Muscle of leg (tissue), 11 donors: ENCODE data around the gene PRKAB2. TPM values are rescaled to one million over a fixed set of nuclear protein-coding genes. Genes with fewer than 3 reads are reported as not detected.
A peak's percentile ranks its signal among the peaks of the same experiment; 100 is the strongest.

Source experiments
- DNase-seq: peaks from one replicate; pipeline ENCODE4 v3.0.0; 2013
- H3K27ac ChIP-seq: one replicate; pipeline ENCODE4 v1.5.1; 2013; ENCODE audit warnings: mild to moderate bottlenecking, low read length, control low read depth
- H3K27me3 ChIP-seq: one replicate; pipeline ENCODE4 v1.6.1; 2013; ENCODE audit warnings: low read length; ENCODE audit not compliant: control insufficient read depth, insufficient read depth
- H3K36me3 ChIP-seq: one replicate; pipeline ENCODE4 v1.6.1; 2013; ENCODE audit warnings: low read length; ENCODE audit not compliant: control insufficient read depth, insufficient read depth
- H3K4me1 ChIP-seq: one replicate; pipeline ENCODE4 v1.6.1; 2013; ENCODE audit warnings: low read length; ENCODE audit not compliant: control insufficient read depth, insufficient read depth
- H3K4me3 ChIP-seq: one replicate; pipeline ENCODE4 v1.5.1; 2013; ENCODE audit warnings: low read length, control low read depth
- H3K9me3 ChIP-seq: replicated peaks from 2 replicates; pipeline ENCODE4 v1.6.1; 2013; ENCODE audit warnings: low read depth, low read length; ENCODE audit not compliant: control insufficient read depth
- WGBS: methylation state at CpG from one replicate; pipeline ENCODE4 v1.1.5; 2013; ENCODE audit warnings: missing lambda C conversion rate; ENCODE audit not compliant: insufficient coverage; 5-methylcytosine and 5-hydroxymethylcytosine counted together
- polyA plus RNA-seq, 8 donors: library from polyadenylated mRNA; unstranded; fragments of 120-200 nt; gene quantifications; one replicate each; pipeline versions ENCODE4 v1.2.1 to v1.2.3, GENCODE V29; 2013; ENCODE audit warnings: inconsistent platforms in 1 of 8, low replicate concordance in 1 of 8; ENCODE audit not compliant: insufficient read length in 8 of 8, insufficient read depth in 1 of 8
- total RNA-seq: library from RNA; stranded (reverse); fragments of 120-200 nt; gene quantifications from one replicate; pipeline ENCODE4 v1.2.4, GENCODE V29; 2013

PRKAB2 gene
- total and polyA plus RNA-seq, 9 donors = 27.7 to 46.1 (median 32.1) TPM

DNA sequence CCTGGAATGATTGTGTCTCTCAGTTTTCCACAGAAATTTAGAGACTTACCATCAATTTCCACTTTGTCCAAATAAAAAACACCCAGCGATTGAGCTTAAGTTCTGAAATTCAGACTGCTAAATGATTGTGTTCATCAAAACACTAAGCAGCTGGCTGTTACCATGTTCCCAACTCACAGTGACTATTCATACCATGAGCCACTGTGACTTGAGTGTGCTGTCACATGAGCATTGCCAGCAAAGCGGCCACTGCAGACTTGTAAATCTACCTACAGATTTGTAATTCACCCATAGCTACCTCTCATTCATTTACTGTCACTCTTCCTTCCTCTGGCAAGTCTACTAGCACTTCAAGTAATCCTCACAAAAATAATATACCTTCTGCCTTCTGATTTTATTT lies 17.2 kb upstream of the PRKAB2 start:
- Histone ChIP-seq H3K4me3 (no peak overlapping the region), H3K36me3 (no peaks in the 10 kb centered on the region), H3K9me3 (no peaks in the 10 kb centered on the region), H3K27me3 (no peaks in the 10 kb centered on the region), H3K4me1 (no peaks in the 10 kb centered on the region), H3K27ac (no peak overlapping the region)
- DNase-seq = no peak
- 83% methylated on average over 2 of the region's 2 CpGs for WGBS

GRCh38 chr1:147185432-147185831 lies 13.2 kb upstream of the PRKAB2 start:
- no peaks in the 10 kb centered on the region for H3K4me1 ChIP-seq
- WGBS = no CpG with 5 or more reads among the region's 2 CpGs
- H3K4me3 ChIP-seq = no peak overlapping the region
- H3K36me3 ChIP-seq = no peaks in the 10 kb centered on the region
- no peak overlapping the region for H3K27ac ChIP-seq
- no peak for DNase-seq
- no peaks in the 10 kb centered on the region for H3K27me3 ChIP-seq
- no peaks in the 10 kb centered on the region for H3K9me3 ChIP-seq

GRCh38 chr1:147177611-147178380 lies 5.5 kb upstream of the PRKAB2 start:
- no peaks in the 10 kb centered on the region for H3K27me3 ChIP-seq
- no peak overlapping the region for H3K4me3 ChIP-seq
- H3K4me1 ChIP-seq = peaks cover 5% of the 10 kb centered on the region
- H3K9me3 ChIP-seq = peaks cover 3% of the 10 kb centered on the region
- 10% methylated on average over 34 of the region's 36 CpGs for WGBS
- no peak overlapping the region for H3K27ac ChIP-seq
- DNase-seq = peak; percentile 13
- H3K36me3 ChIP-seq = no peaks in the 10 kb centered on the region

GRCh38 chr1:147171399-147172167 lies 687 bp downstream of the PRKAB2 start:
- peak; percentile 42 for DNase-seq
- Histone ChIP-seq H3K27ac (peak overlapping the region; percentile 97), H3K36me3 (peaks cover 4% of the 10 kb centered on the region), H3K27me3 (no peaks in the 10 kb centered on the region), H3K4me1 (peaks cover 14% of the 10 kb centered on the region), H3K9me3 (no peaks in the 10 kb centered on the region), H3K4me3 (peak overlapping the region; percentile 95)
- WGBS = under 1% methylated on average over 27 of the region's 32 CpGs

DNA sequence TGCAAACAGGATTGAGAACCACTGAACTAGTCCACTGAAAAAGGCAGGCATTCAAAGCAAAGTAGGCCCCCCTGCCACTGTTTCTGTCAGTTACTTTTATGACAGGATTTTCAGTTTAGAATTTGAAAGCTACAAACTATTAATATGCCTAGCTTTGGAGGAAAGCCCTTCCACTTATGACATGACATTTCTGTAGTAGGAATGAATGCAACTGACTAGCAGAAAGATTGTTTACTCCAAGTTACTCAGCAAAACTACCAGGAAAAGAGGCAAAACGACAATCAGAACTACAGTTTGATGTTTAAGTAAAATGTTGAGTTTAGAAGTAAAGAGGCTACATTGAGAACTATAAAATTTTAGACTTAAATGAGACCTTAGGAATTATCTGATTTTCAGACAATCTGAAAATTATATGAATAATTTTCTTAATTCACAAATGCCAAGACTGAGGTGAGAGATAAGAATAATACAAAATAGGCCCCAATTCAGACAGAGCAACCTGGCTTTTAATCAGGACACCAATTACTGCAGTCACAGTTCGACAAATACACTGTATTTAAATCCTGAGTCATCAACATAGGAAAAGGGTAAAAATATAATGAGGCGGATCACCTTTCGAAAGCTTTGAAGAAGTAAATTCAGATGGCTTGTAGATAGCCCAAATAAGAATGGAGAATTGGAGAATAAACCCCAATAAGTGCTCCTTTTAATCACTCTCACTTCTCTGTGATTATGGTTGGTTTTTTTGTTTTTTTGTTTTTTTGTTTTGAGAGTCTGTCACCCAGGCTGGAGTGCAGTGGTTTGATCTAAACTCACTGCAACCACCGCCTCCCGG lies 2.2 kb downstream of the PRKAB2 start:
- H3K4me1 ChIP-seq = peaks cover 14% of the 10 kb centered on the region
- H3K27ac ChIP-seq = no peak overlapping the region
- H3K9me3 ChIP-seq = no peaks in the 10 kb centered on the region
- no peaks in the 10 kb centered on the region for H3K27me3 ChIP-seq
- peaks cover 10% of the 10 kb centered on the region for H3K36me3 ChIP-seq
- no peak for DNase-seq
- H3K4me3 ChIP-seq = no peak overlapping the region
- WGBS = 93% methylated on average over 2 of the region's 6 CpGs

GRCh38 chr1:147169171-147169570 lies 3.1 kb downstream of the PRKAB2 start:
- WGBS = no CpG with 5 or more reads among the region's 3 CpGs
- Histone ChIP-seq H3K9me3 (no peaks in the 10 kb centered on the region), H3K4me3 (no peak overlapping the region), H3K36me3 (peaks cover 10% of the 10 kb centered on the region), H3K27ac (no peak overlapping the region), H3K27me3 (no peaks in the 10 kb centered on the region), H3K4me1 (peaks cover 14% of the 10 kb centered on the region)
- DNase-seq = no peak

DNA sequence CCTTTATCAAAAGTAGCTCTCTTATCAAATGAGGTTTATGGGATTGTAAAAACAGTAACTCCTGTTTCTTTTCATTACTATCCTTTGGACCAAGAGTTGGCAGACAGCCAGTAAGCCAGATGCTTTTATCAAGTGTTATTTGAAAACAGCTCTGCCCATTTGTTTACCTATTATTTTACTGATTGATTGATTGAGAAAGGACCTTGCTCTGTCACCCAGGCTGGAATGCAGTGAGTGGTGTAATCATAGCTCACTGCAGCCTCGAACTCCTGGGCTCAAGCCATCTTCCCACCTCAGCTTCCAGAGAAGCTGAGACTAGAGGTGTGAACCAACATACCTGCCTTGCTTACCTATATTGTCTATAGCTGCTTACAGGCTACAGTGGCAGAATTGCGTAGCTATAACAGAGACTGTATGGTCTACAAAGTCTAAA lies 3.6 kb downstream of the PRKAB2 start:
- H3K9me3 ChIP-seq = no peaks in the 10 kb centered on the region
- peaks cover 14% of the 10 kb centered on the region for H3K36me3 ChIP-seq
- 40% methylated on average over 1 of the region's 2 CpGs for WGBS
- no peak overlapping the region for H3K4me3 ChIP-seq
- H3K27me3 ChIP-seq = no peaks in the 10 kb centered on the region
- H3K4me1 ChIP-seq = peaks cover 14% of the 10 kb centered on the region
- no peak overlapping the region for H3K27ac ChIP-seq
- DNase-seq = peak; percentile 18

DNA sequence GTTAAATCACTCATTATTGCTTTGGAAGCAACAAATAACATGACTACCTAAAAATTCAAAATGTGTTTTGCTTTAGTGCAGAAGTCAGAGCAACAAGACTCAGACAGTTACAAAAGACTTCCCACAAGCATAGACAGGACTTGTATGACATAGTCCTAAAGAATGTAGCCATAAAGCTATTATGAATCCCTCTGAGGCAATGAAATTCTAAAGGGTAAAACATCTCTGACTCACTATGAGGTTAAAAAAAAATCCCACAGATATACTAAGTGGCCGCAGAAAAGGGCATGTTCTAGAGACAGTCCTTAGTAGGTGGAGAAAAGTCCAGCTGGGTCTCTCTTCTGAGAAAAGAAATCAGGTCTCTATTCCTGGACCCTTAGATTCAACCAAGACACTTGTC lies 4.9 kb downstream of the PRKAB2 start:
- no peak for DNase-seq
- Histone ChIP-seq H3K9me3 (no peaks in the 10 kb centered on the region), H3K36me3 (peaks cover 15% of the 10 kb centered on the region), H3K4me1 (peaks cover 9% of the 10 kb centered on the region), H3K4me3 (no peak overlapping the region), H3K27ac (no peak overlapping the region), H3K27me3 (no peaks in the 10 kb centered on the region)
- no CpG with 5 or more reads among the region's 1 CpG for WGBS

DNA sequence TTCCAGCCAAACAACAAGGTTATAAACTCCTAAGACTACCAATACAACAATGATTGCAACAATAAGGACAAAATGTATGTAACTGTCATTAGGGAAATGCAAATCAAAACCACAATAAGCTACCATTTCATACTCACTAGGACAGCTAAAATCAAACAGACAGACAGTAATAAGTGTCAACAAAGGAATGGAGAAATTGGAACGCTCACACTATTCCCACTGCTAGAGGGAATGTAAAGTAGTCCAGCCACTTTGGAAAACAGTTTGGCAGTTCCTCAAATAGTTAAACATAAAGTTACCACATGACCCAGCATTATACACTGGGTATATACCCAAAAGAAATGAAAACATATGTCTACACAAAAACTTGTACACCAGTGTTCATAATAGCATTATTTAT lies 9.3 kb downstream of the PRKAB2 start:
- no peaks in the 10 kb centered on the region for H3K4me1 ChIP-seq
- no peak for DNase-seq
- H3K27me3 ChIP-seq = no peaks in the 10 kb centered on the region
- H3K27ac ChIP-seq = no peak overlapping the region
- H3K9me3 ChIP-seq = no peaks in the 10 kb centered on the region
- no CpG with 5 or more reads among the region's 1 CpG for whole genome bisulfite sequencing
- peaks cover 36% of the 10 kb centered on the region for H3K36me3 ChIP-seq
- no peak overlapping the region for H3K4me3 ChIP-seq

GRCh38 chr1:147162093-147162492 lies 10.2 kb downstream of the PRKAB2 start:
- Histone ChIP-seq H3K36me3 (peaks cover 35% of the 10 kb centered on the region), H3K9me3 (no peaks in the 10 kb centered on the region), H3K27me3 (no peaks in the 10 kb centered on the region), H3K4me1 (no peaks in the 10 kb centered on the region), H3K4me3 (no peak overlapping the region), H3K27ac (no peak overlapping the region)
- no peak for DNase-seq
